GM12878 (cell line): ENCODE data around the gene SEMA4G. TPM values are rescaled to one million over a fixed set of nuclear protein-coding genes. Genes with fewer than 3 reads are reported as not detected.

Experiments used
- ATAC-seq: fragments of 200-7000 bp; cut with Tn5 transposase; 3 replicates; pipeline ENCODE4 v1.9.1; 2020; ENCODE audit warnings: mild to moderate bottlenecking, moderate library complexity
- BruUV-seq: library from RNA; stranded (reverse); fragments of 400-500 nt; replicated peaks from 2 replicates; lab custom pipeline; 2021; lab: Mats Ljungman, UMichigan
- CTCF ChIA-PET: fragments of 300-600 bp; sonication (Branson Sonifier 250); formaldehyde crosslinking; extraction: SDS; loops from one replicate; lab custom pipeline; 2021; ENCODE audit warnings: inconsistent platforms; lab: Yijun Ruan, JAX
- POLR2A ChIA-PET: fragments of 350-600 bp; formaldehyde crosslinking; extraction: SDS; loops from one replicate; lab custom pipeline; 2021; ENCODE audit warnings: inconsistent platforms; lab: Charles Lee
- RAD21 ChIA-PET: fragments of 300-600 bp; sonication (Branson Sonifier 250); formaldehyde crosslinking; loops from one replicate; lab custom pipeline; 2023; ENCODE audit warnings: antibody characterized with exemption; ENCODE audit not compliant: unreplicated experiment; lab: Charles Lee
- SMC1A ChIA-PET: fragments of 300-600 bp; sonication (Branson Sonifier 250); formaldehyde crosslinking; loops from one replicate; lab custom pipeline; 2023; ENCODE audit not compliant: unreplicated experiment, uncharacterized antibody; lab: Charles Lee
- DNase-seq: peaks from one replicate; pipeline ENCODE4 v3.0.0-alpha.2; 2011; ENCODE audit warnings: low read depth, low spot score
- FAIRE-seq: peaks from 3 replicates; lab custom pipeline; 2011; peaks lifted over from hg19 to GRCh38; lab: Jason Lieb, UNC
- H2AFZ ChIP-seq: 2 replicates; pipeline ENCODE4 v1.6.0; 2011; ENCODE audit warnings: low read depth, low read length, control low read depth; ENCODE audit not compliant: control insufficient read depth
- H3K27ac ChIP-seq: 2 replicates; pipeline ENCODE4 v1.5.1; 2011; ENCODE audit warnings: control low read depth; ENCODE audit not compliant: control insufficient read depth, insufficient read depth
- H3K27me3 ChIP-seq, 2 experiments: replicated peaks in 1 of 2; 2 replicates each; pipeline versions ENCODE4 v1.6.0 to v1.6.1; 2011; ENCODE audit warnings: low read length in 1 of 2; ENCODE audit not compliant: control insufficient read depth in 2 of 2, insufficient read depth in 2 of 2
- H3K36me3 ChIP-seq, 2 experiments: 2 replicates each; pipeline ENCODE4 v1.5.1; 2011; ENCODE audit warnings: low read length in 1 of 2; ENCODE audit not compliant: control insufficient read depth in 2 of 2, insufficient read depth in 2 of 2
- H3K4me1 ChIP-seq: 2 replicates; pipeline ENCODE4 v1.6.1; 2011; ENCODE audit warnings: mild to moderate bottlenecking, low read length, moderate library complexity, mixed read lengths; ENCODE audit not compliant: control insufficient read depth, insufficient read depth
- H3K4me2 ChIP-seq: 2 replicates; pipeline ENCODE4 v1.6.0; 2011; ENCODE audit warnings: control low read depth; ENCODE audit not compliant: control insufficient read depth, insufficient read depth
- H3K4me3 ChIP-seq: fragments of 200-600 bp; sonication (generic); 2 replicates; pipeline ENCODE4 v1.5.1; 2016
- H3K79me2 ChIP-seq: 2 replicates; pipeline ENCODE4 v1.6.0; 2011; ENCODE audit warnings: low read length; ENCODE audit not compliant: control insufficient read depth, insufficient read depth
- H3K9ac ChIP-seq: 2 replicates; pipeline ENCODE4 v1.8.0; 2011; ENCODE audit warnings: low read length, control low read depth, mixed read lengths; ENCODE audit not compliant: control insufficient read depth, insufficient read depth
- H3K9me3 ChIP-seq: replicated peaks from 3 replicates; pipeline ENCODE4 v1.5.1; 2011; ENCODE audit warnings: mild to moderate bottlenecking, low read length; ENCODE audit not compliant: control insufficient read depth, insufficient read depth
- H4K20me1 ChIP-seq: 2 replicates; pipeline ENCODE4 v1.6.0; 2011; ENCODE audit not compliant: control insufficient read depth, insufficient read depth
- GABPA ChIP-seq: IDR thresholded peaks from 2 replicates; pipeline ENCODE4 v1.6.1; 2014; ENCODE audit warnings: antibody characterized with exemption, low read depth, mild to moderate bottlenecking, inconsistent platforms
- SMAD1 ChIP-seq: fragments of 450-650 bp; IDR thresholded peaks from 2 replicates; pipeline ENCODE4 v1.6.1; 2018; ENCODE audit warnings: mild to moderate bottlenecking, low read depth; ENCODE audit not compliant: partially characterized antibody
- STAT3 ChIP-seq: IDR thresholded peaks from 2 replicates; pipeline ENCODE4 v1.6.1; 2011; ENCODE audit warnings: low read depth, low read length, improper control_type of control experiment
- WGBS: methylation state at CpG from one replicate; pipeline ENCODE4 v1.1.6; 2016; ENCODE audit warnings: low lambda C conversion rate; ENCODE audit not compliant: insufficient replicate concordance, insufficient coverage; ENCODE audit errors: missing lambda C conversion rate; 5-methylcytosine and 5-hydroxymethylcytosine counted together
- in situ Hi-C: fragments of 300-500 bp; cut with MboI; formaldehyde crosslinking; loops from 9 replicates; pipeline ENCODE4 v1.14.3; 2018; ENCODE audit warnings: mixed read lengths
- intact Hi-C: fragments of 100-400 bp; cut with micrococcal nuclease; formaldehyde crosslinking; loops from one replicate; pipeline ENCODE4 v1.14.2; 2022; ENCODE audit not compliant: unreplicated experiment
- polyA plus RNA-seq, 11 experiments: library from polyadenylated mRNA; depleted of rRNA in 4 of 11; unstranded in 6 of 11; stranded (reverse) in 5 of 11; fragments of >200 nt; fragmentation: Nextera tagmentation in 4 of 11; fragmentation: Illumina TruSeq in 1 of 11; extraction: Ambion mirVana in 4 of 11; extraction: Trizol in 1 of 11; gene quantifications; 1 replicate in 1 of 11; 2 replicates in 10 of 11; pipeline versions ENCODE4 v1.2.1 to v1.2.3, GENCODE V29; 2011 to 2016; ENCODE audit warnings: inconsistent platforms in 2 of 11, missing spikeins in 2 of 11, low read depth in 1 of 11
- total RNA-seq, 4 experiments: library from RNA; depleted of rRNA in 3 of 4; stranded (reverse); fragments of >200 nt in 3 of 4; fragmentation: Illumina TruSeq in 1 of 4; extraction: Trizol in 1 of 4; gene quantifications; 2 replicates each; pipeline versions ENCODE4 v1.2.1 to v1.2.3, GENCODE V29; 2013 to 2021
- TF ChIP-seq, protein P1 (sequence below): fragments of 450-650 bp; formaldehyde crosslinking; IDR thresholded peaks from 2 replicates; pipeline ENCODE4 v1.5.0; 2022; ENCODE audit warnings: mild to moderate bottlenecking, missing genetic modification characterization
- TF ChIP-seq, protein P2 (sequence below): fragments of 450-650 bp; IDR thresholded peaks from 2 replicates; pipeline ENCODE4 v1.6.1; 2017; ENCODE audit warnings: antibody characterized with exemption, mild to moderate bottlenecking, moderate library complexity
- TF ChIP-seq, protein P3 (sequence below): fragments of 450-650 bp; IDR thresholded peaks from 2 replicates; pipeline ENCODE4 v1.6.1; 2014; ENCODE audit warnings: mild to moderate bottlenecking

The SEMA4G gene
- total and polyA plus RNA-seq, 10 of the 15 experiments (the other 5 are each of a cell fraction or from before 2014, with no cell fraction given) = 0.09 to 2.3 (median 0.44) TPM; not detected in 4

DNA sequence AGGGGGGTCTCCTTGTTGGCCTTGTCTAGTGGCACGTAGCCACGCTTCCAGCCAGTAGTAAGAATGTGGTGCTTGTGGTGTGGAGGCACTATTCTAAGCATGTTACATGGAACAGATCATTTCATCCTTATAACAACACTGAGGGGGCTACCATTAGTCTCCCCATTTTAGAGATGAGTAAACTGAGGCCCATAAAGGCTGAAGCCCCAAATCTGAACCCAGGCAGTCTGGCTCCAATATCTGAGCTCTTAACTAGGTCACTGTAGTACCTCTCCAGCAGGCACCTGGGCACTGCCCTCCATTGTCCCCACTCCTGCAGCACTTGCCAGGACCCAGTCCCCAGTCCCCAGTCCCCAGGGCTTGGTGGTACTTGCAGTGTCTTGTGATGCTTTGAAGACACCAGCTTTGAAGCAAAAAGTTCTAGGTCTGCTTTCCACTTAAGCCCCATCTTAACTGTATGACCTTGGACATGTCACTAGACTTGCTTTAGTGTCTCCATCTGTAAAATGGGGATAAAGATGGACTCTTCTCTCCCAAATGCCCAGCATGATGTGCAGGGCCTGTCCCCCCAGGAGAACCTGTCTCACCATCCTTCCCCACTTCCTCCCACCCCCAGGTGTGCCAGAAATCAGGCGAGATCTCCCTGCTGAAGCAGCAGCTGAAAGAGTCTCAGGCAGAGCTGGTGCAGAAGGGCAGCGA, 36.7 kb downstream of the SEMA4G start (continued):
- TF ChIP-seq, protein P1, sequence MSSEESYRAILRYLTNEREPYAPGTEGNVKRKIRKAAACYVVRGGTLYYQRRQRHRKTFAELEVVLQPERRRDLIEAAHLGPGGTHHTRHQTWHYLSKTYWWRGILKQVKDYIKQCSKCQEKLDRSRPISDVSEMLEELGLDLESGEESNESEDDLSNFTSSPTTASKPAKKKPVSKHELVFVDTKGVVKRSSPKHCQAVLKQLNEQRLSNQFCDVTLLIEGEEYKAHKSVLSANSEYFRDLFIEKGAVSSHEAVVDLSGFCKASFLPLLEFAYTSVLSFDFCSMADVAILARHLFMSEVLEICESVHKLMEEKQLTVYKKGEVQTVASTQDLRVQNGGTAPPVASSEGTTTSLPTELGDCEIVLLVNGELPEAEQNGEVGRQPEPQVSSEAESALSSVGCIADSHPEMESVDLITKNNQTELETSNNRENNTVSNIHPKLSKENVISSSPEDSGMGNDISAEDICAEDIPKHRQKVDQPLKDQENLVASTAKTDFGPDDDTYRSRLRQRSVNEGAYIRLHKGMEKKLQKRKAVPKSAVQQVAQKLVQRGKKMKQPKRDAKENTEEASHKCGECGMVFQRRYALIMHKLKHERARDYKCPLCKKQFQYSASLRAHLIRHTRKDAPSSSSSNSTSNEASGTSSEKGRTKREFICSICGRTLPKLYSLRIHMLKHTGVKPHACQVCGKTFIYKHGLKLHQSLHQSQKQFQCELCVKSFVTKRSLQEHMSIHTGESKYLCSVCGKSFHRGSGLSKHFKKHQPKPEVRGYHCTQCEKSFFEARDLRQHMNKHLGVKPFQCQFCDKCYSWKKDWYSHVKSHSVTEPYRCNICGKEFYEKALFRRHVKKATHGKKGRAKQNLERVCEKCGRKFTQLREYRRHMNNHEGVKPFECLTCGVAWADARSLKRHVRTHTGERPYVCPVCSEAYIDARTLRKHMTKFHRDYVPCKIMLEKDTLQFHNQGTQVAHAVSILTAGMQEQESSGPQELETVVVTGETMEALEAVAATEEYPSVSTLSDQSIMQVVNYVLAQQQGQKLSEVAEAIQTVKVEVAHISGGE = no peak
- TF ChIP-seq, all 136 proteins: peak for 0

DNA sequence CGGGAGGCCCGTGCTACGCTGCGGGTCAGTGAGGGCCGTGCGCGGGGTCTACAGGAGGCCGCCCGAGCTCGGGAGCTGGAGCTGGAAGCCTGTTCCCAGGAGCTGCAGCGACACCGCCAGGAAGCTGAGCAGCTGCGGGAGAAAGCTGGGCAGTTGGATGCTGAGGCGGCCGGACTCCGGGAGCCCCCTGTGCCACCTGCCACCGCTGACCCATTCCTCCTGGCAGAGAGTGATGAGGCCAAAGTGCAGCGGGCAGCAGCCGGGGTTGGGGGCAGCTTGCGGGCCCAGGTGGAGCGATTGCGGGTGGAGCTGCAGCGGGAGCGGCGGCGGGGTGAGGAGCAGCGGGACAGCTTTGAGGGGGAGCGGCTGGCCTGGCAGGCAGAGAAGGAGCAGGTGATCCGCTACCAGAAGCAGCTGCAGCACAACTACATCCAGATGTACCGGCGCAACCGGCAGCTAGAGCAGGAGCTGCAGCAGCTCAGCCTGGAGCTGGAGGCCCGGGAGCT, 37.3 kb downstream of the SEMA4G start:
- no peak overlapping the region for H3K4me3 ChIP-seq
- no TSS peak for BruUV-seq
- no peak overlapping the region for H2AFZ ChIP-seq
- H3K9me3 ChIP-seq = no peaks in the 10 kb centered on the region
- H3K79me2 ChIP-seq = no peaks in the 10 kb centered on the region
- in situ Hi-C loops = no loop called here
- FAIRE-seq (no peak), ATAC-seq (no peak), DNase-seq (no peak)
- POLR2A ChIA-PET = no interaction called here
- intact Hi-C loops = no loop called here
- 93% methylated on average over 30 of the region's 33 CpGs for WGBS
- H3K9ac ChIP-seq = no peak overlapping the region
- peaks cover 4% of the 10 kb centered on the region; the same call in 1 of the 2 replicates for H3K4me1 ChIP-seq
- SMC1A ChIA-PET = no interaction called here
- peaks cover 0 to 2% of the 10 kb centered on the region in 2 experiments; a peak in 2 of 4 replicates for H3K36me3 ChIP-seq
- RAD21 ChIA-PET = no interaction called here
- CTCF ChIA-PET = interaction anchor here (1.0 to 3.0 kb wide), 3 partner anchors 9 to 12 kb away, joined by 8 to 13 read pairs (median 9); no protein-coding TSS in a partner anchor
- H3K27ac ChIP-seq = no peak overlapping the region
- no peak overlapping the region for H3K4me2 ChIP-seq
- no peaks in the 10 kb centered on the region for H3K27me3 ChIP-seq
- TF ChIP-seq GABPA (no peak), SMAD1 (no peak), STAT3 (no peak)
- TF ChIP-seq, protein P2, sequence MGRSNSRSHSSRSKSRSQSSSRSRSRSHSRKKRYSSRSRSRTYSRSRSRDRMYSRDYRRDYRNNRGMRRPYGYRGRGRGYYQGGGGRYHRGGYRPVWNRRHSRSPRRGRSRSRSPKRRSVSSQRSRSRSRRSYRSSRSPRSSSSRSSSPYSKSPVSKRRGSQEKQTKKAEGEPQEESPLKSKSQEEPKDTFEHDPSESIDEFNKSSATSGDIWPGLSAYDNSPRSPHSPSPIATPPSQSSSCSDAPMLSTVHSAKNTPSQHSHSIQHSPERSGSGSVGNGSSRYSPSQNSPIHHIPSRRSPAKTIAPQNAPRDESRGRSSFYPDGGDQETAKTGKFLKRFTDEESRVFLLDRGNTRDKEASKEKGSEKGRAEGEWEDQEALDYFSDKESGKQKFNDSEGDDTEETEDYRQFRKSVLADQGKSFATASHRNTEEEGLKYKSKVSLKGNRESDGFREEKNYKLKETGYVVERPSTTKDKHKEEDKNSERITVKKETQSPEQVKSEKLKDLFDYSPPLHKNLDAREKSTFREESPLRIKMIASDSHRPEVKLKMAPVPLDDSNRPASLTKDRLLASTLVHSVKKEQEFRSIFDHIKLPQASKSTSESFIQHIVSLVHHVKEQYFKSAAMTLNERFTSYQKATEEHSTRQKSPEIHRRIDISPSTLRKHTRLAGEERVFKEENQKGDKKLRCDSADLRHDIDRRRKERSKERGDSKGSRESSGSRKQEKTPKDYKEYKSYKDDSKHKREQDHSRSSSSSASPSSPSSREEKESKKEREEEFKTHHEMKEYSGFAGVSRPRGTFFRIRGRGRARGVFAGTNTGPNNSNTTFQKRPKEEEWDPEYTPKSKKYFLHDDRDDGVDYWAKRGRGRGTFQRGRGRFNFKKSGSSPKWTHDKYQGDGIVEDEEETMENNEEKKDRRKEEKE = no peak
- TF ChIP-seq, protein P3, sequence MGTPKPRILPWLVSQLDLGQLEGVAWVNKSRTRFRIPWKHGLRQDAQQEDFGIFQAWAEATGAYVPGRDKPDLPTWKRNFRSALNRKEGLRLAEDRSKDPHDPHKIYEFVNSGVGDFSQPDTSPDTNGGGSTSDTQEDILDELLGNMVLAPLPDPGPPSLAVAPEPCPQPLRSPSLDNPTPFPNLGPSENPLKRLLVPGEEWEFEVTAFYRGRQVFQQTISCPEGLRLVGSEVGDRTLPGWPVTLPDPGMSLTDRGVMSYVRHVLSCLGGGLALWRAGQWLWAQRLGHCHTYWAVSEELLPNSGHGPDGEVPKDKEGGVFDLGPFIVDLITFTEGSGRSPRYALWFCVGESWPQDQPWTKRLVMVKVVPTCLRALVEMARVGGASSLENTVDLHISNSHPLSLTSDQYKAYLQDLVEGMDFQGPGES = no peak
- TF ChIP-seq, all 136 proteins: peak for 0
- no peaks in the 10 kb centered on the region for H4K20me1 ChIP-seq
